Measurements from ENCODE around the gene GBF1. TPM values are rescaled to one million over a fixed set of nuclear protein-coding genes. Genes with fewer than 3 reads are reported as not detected.

Gene GBF1
- total RNA-seq, 2 experiments from 2014 or later = 42.2 to 44.0 TPM

GRCh38 chr10:102395400-102396316 lies 150.3 kb downstream of the GBF1 start, which contains the start of gene NFKB2:
Gene NFKB2 (plus strand): TSS chr10:102395705. CDS start chr10:102395960, 255 bp downstream.
- Mint-ChIP-seq H3K27ac (peak within 1 kb of the TSS; percentile 99), H3K4me1 (ENCODE audit: low read depth) (peaks cover 52% of the 10 kb centered on the region), H3K36me3 (peaks cover 55% of the 10 kb centered on the region), H3K4me3 (peak within 1 kb of the TSS; percentile 94), H3K27me3 (no peaks in the 10 kb centered on the region), H3K9me3 (no peaks in the 10 kb centered on the region)
- DNase-seq = peak; percentile 94
- ChIA-PET POLR2A (interaction anchor here (0.9 to 7.9 kb wide), 18 partner anchors 10 to 281 kb away, joined by 3 to 84 read pairs (median 12); partner anchors contain the start of genes C10orf95, CUEDC2, FBXL15 and GBF1), CTCF (interaction anchor here (1.0 to 13.2 kb wide), 13 partner anchors 10 to 258 kb away, joined by 3 to 213 read pairs (median 9); partner anchors contain the start of genes CUEDC2, FBXL15 and SUFU)
- intact Hi-C loops (cut with micrococcal nuclease) = loop anchor here (1.0 to 2.0 kb wide), 5 partner anchors 150 to 277 kb away; partner anchors contain the start of gene GBF1

- ChIA-PET POLR2A (interaction anchor here (1.0 to 7.9 kb wide), 9 partner anchors 9 to 244 kb away, joined by 3 to 84 read pairs (median 12); partner anchors contain the start of genes CUEDC2, FBXL15 and NOLC1), CTCF (interaction anchor here (0.8 to 13.2 kb wide), 8 partner anchors 9 to 169 kb away, joined by 3 to 213 read pairs (median 28); partner anchors contain the start of gene FBXL15)
- Mint-ChIP-seq H3K4me3 (peak overlapping the region; percentile 94), H3K36me3 (peaks cover 58% of the 10 kb centered on the region), H3K4me1 (ENCODE audit: low read depth) (peaks cover 52% of the 10 kb centered on the region), H3K9me3 (no peaks in the 10 kb centered on the region), H3K27ac (peak overlapping the region; percentile 99), H3K27me3 (no peaks in the 10 kb centered on the region)
- intact Hi-C loops (cut with micrococcal nuclease) = no loop called here
- DNase-seq = peak; percentile 33
Measured at GRCh38 chr10:102396317-102396650, 151.0 kb downstream of the GBF1 start.

- peaks cover 61% of the 10 kb centered on the region for H3K36me3 Mint-ChIP-seq
- H3K4me3 Mint-ChIP-seq = peak overlapping the region; percentile 94
- H3K4me1 Mint-ChIP-seq (ENCODE audit: low read depth) = peaks cover 52% of the 10 kb centered on the region
- no peak for DNase-seq
- no peaks in the 10 kb centered on the region for H3K9me3 Mint-ChIP-seq
- peak overlapping the region; percentile 99 for H3K27ac Mint-ChIP-seq
- no peaks in the 10 kb centered on the region for H3K27me3 Mint-ChIP-seq
- intact Hi-C loops (cut with micrococcal nuclease) = no loop called here
- ChIA-PET CTCF (interaction anchor here (0.8 to 13.2 kb wide), 6 partner anchors 8 to 165 kb away, joined by 3 to 213 read pairs (median 28); partner anchors contain the start of gene FBXL15), POLR2A (interaction anchor here (1.1 to 7.9 kb wide), 4 partner anchors 9 to 244 kb away, joined by 4 to 84 read pairs (median 20); partner anchors contain the start of genes CUEDC2, FBXL15 and NOLC1)
Measured at GRCh38 chr10:102396730-102397151, 151.4 kb downstream of the GBF1 start.

GRCh38 chr10:102397222-102398171 lies 152.2 kb downstream of the GBF1 start:
- H3K4me3 Mint-ChIP-seq = peak overlapping the region; percentile 94
- ChIA-PET CTCF (interaction anchor here (1.1 to 13.2 kb wide), 7 partner anchors 8 to 228 kb away, joined by 4 to 213 read pairs (median 32); partner anchors contain the start of gene FBXL15), POLR2A (interaction anchor here (0.6 to 7.9 kb wide), 4 partner anchors 8 to 59 kb away, joined by 3 to 84 read pairs (median 4); partner anchors contain the start of gene FBXL15)
- H3K36me3 Mint-ChIP-seq = peaks cover 67% of the 10 kb centered on the region
- H3K4me1 Mint-ChIP-seq (ENCODE audit: low read depth) = peaks cover 49% of the 10 kb centered on the region
- intact Hi-C loops (cut with micrococcal nuclease) = no loop called here
- peak overlapping the region; percentile 99 for H3K27ac Mint-ChIP-seq
- peak; percentile 33 for DNase-seq
- no peaks in the 10 kb centered on the region for H3K27me3 Mint-ChIP-seq
- no peaks in the 10 kb centered on the region for H3K9me3 Mint-ChIP-seq

GRCh38 chr10:102398172-102399020 lies 153.1 kb downstream of the GBF1 start:
- CTCF ChIA-PET = interaction anchor here (0.7 to 13.2 kb wide), 22 partner anchors 9 to 263 kb away, joined by 3 to 213 read pairs (median 6); partner anchors contain the start of genes C10orf95, CUEDC2, ELOVL3 and FBXL15
- Mint-ChIP-seq H3K4me1 (ENCODE audit: low read depth) (peaks cover 42% of the 10 kb centered on the region), H3K36me3 (peaks cover 67% of the 10 kb centered on the region), H3K27ac (peak overlapping the region; percentile 64), H3K27me3 (no peaks in the 10 kb centered on the region), H3K4me3 (peak overlapping the region; percentile 68), H3K9me3 (no peaks in the 10 kb centered on the region)
- DNase-seq = no peak
- intact Hi-C loops (cut with micrococcal nuclease) = no loop called here
- POLR2A ChIA-PET = interaction anchor here (0.7 to 7.9 kb wide), 8 partner anchors 9 to 312 kb away, joined by 3 to 84 read pairs (median 6); partner anchors contain the start of genes C10orf95, CUEDC2 and FBXL15

- H3K27ac Mint-ChIP-seq = peak overlapping the region; percentile 74
- peaks cover 71% of the 10 kb centered on the region for H3K36me3 Mint-ChIP-seq
- CTCF ChIA-PET = interaction anchor here (0.6 to 13.2 kb wide), 35 partner anchors 8 to 281 kb away, joined by 3 to 213 read pairs (median 5); partner anchors contain the start of genes C10orf95, CUEDC2, ELOVL3 and FBXL15
- H3K4me3 Mint-ChIP-seq = peak overlapping the region; percentile 68
- no peaks in the 10 kb centered on the region for H3K27me3 Mint-ChIP-seq
- peaks cover 40% of the 10 kb centered on the region for H3K4me1 Mint-ChIP-seq (ENCODE audit: low read depth)
- DNase-seq = peak; percentile 92
- intact Hi-C loops (cut with micrococcal nuclease) = no loop called here
- POLR2A ChIA-PET = interaction anchor here (0.6 to 7.9 kb wide), 10 partner anchors 10 to 1961 kb away, joined by 3 to 84 read pairs (median 6); partner anchors contain the start of genes C10orf95, CUEDC2 and FBXL15
- no peaks in the 10 kb centered on the region for H3K9me3 Mint-ChIP-seq
Measured at GRCh38 chr10:102399217-102400021, 154.1 kb downstream of the GBF1 start.

- ChIA-PET POLR2A (interaction anchor here (0.6 to 7.9 kb wide), 5 partner anchors 9 to 171 kb away, joined by 3 to 84 read pairs (median 9); partner anchors contain the start of genes CUEDC2 and FBXL15), CTCF (interaction anchor here (0.6 to 13.2 kb wide), 26 partner anchors 8 to 281 kb away, joined by 3 to 213 read pairs (median 6); partner anchors contain the start of genes C10orf95, CUEDC2 and FBXL15)
- H3K27ac Mint-ChIP-seq = peak overlapping the region; percentile 74
- no peak for DNase-seq
- H3K36me3 Mint-ChIP-seq = peaks cover 67% of the 10 kb centered on the region
- peak overlapping the region; percentile 68 for H3K4me3 Mint-ChIP-seq
- intact Hi-C loops (cut with micrococcal nuclease) = no loop called here
- no peaks in the 10 kb centered on the region for H3K9me3 Mint-ChIP-seq
- H3K27me3 Mint-ChIP-seq = no peaks in the 10 kb centered on the region
- peaks cover 40% of the 10 kb centered on the region for H3K4me1 Mint-ChIP-seq (ENCODE audit: low read depth)
Measured at GRCh38 chr10:102400076-102400475, 154.7 kb downstream of the GBF1 start.

- peaks cover 40% of the 10 kb centered on the region for H3K4me1 Mint-ChIP-seq (ENCODE audit: low read depth)
- peak overlapping the region; percentile 42 for H3K27ac Mint-ChIP-seq
- intact Hi-C loops (cut with micrococcal nuclease) = no loop called here
- H3K27me3 Mint-ChIP-seq = no peaks in the 10 kb centered on the region
- peaks cover 63% of the 10 kb centered on the region for H3K36me3 Mint-ChIP-seq
- ChIA-PET POLR2A (interaction anchor here (2.5 to 7.9 kb wide), 2 partner anchors 9 to 21 kb away, joined by 10 to 84 read pairs; partner anchors contain the start of gene FBXL15), CTCF (interaction anchor here (0.6 to 13.2 kb wide), 12 partner anchors 9 to 231 kb away, joined by 3 to 213 read pairs (median 10); partner anchors contain the start of genes C10orf95, CUEDC2 and FBXL15)
- H3K9me3 Mint-ChIP-seq = no peaks in the 10 kb centered on the region
- DNase-seq = no peak
- H3K4me3 Mint-ChIP-seq = peak overlapping the region; percentile 37
Measured at GRCh38 chr10:102400598-102401341, 155.4 kb downstream of the GBF1 start.

- no peak for DNase-seq
- intact Hi-C loops (cut with micrococcal nuclease) = no loop called here
- POLR2A ChIA-PET = interaction anchor here (0.9 kb wide), 1 partner anchor 14 kb away, joined by 3 read pairs; no protein-coding TSS in a partner anchor
- CTCF ChIA-PET = interaction anchor here (2.3 to 13.2 kb wide), 2 partner anchors 77 to 169 kb away, joined by 8 to 213 read pairs; no protein-coding TSS in a partner anchor
- no peaks in the 10 kb centered on the region for H3K27me3 Mint-ChIP-seq
- peaks cover 38% of the 10 kb centered on the region for H3K4me1 Mint-ChIP-seq (ENCODE audit: low read depth)
- H3K27ac Mint-ChIP-seq = peak overlapping the region; percentile 2
- no peaks in the 10 kb centered on the region for H3K9me3 Mint-ChIP-seq
- no peak overlapping the region for H3K4me3 Mint-ChIP-seq
- H3K36me3 Mint-ChIP-seq = peaks cover 58% of the 10 kb centered on the region
Measured at GRCh38 chr10:102401342-102401654, 156.0 kb downstream of the GBF1 start.

Data from activated CD4-positive, alpha-beta memory T cell treated with anti-CD3 and anti-CD28 coated beads for 36 hours (primary cell).